DOHH2 (cell line): Measurements from ENCODE around the gene RAB11FIP5.

Source experiments
- H3F3A ChIP-seq: fragments of 200-600 bp; sonication (generic), shearing (Covaris generic); 2 replicates; pipeline ENCODE4 v1.6.0; 2016; ENCODE audit warnings: antibody characterized with exemption, mild to moderate bottlenecking; ENCODE audit not compliant: control insufficient read depth, insufficient read depth
- H3K27ac ChIP-seq: fragments of 200-600 bp; sonication (generic); 2 replicates; pipeline ENCODE4 v1.5.1; 2014; ENCODE audit warnings: low read depth, mild to moderate bottlenecking, low read length, moderate library complexity
- H3K27me3 ChIP-seq: fragments of 200-600 bp; sonication (generic); 2 replicates; pipeline ENCODE4 v1.6.1; 2014; ENCODE audit warnings: mild to moderate bottlenecking, low read length, mixed read lengths; ENCODE audit not compliant: control insufficient read depth
- H3K36me3 ChIP-seq: fragments of 200-600 bp; sonication (generic); 2 replicates; pipeline ENCODE4 v1.6.1; 2014; ENCODE audit warnings: mild to moderate bottlenecking, low read length, moderate library complexity, mixed read lengths; ENCODE audit not compliant: control insufficient read depth
- H3K4me1 ChIP-seq: fragments of 200-600 bp; sonication (generic); 2 replicates; pipeline ENCODE4 v1.6.1; 2014; ENCODE audit warnings: mild to moderate bottlenecking, low read length, mixed read lengths; ENCODE audit not compliant: control insufficient read depth
- H3K4me2 ChIP-seq: fragments of 200-600 bp; sonication (generic); 2 replicates; pipeline ENCODE4 v1.6.0; 2014; ENCODE audit warnings: mild to moderate bottlenecking, low read length, moderate library complexity
- H3K4me3 ChIP-seq: fragments of 200-600 bp; sonication (generic); 2 replicates; pipeline ENCODE4 v1.5.1; 2014; ENCODE audit warnings: mild to moderate bottlenecking, low read length, mixed read lengths
- H3K79me2 ChIP-seq: fragments of 200-600 bp; sonication (generic); 2 replicates; pipeline ENCODE4 v1.6.1; 2014; ENCODE audit warnings: mild to moderate bottlenecking, low read length, mixed read lengths; ENCODE audit not compliant: control insufficient read depth
- H3K9me2 ChIP-seq: fragments of 200-600 bp; sonication (generic); replicated peaks from 2 replicates; pipeline ENCODE4 v1.6.1; 2014; ENCODE audit warnings: mild to moderate bottlenecking, low read length, mixed read lengths; ENCODE audit not compliant: control insufficient read depth
- H3K9me3 ChIP-seq: fragments of 200-600 bp; sonication (generic); 2 replicates; pipeline ENCODE4 v1.6.1; 2014; ENCODE audit warnings: antibody characterized with exemption, low read length, mixed read lengths; ENCODE audit not compliant: control insufficient read depth, insufficient read depth
- H4K20me1 ChIP-seq: fragments of 200-600 bp; sonication (generic); 2 replicates; pipeline ENCODE4 v1.6.0; 2014; ENCODE audit warnings: low read depth, mild to moderate bottlenecking, antibody characterized with exemption, low read length, moderate library complexity; ENCODE audit not compliant: control insufficient read depth, insufficient read depth
- EZH2phosphoT487 ChIP-seq: fragments of 200-600 bp; sonication (generic); IDR thresholded peaks from 2 replicates; pipeline ENCODE4 v1.6.1; 2017; ENCODE audit warnings: borderline replicate concordance, mild to moderate bottlenecking, antibody characterized with exemption, low read length, moderate library complexity, mixed read lengths
- TF ChIP-seq, protein P1 (sequence below): fragments of 200-600 bp; sonication (generic); IDR thresholded peaks from one replicate; pipeline ENCODE4 v1.5.1; 2014; ENCODE audit warnings: antibody characterized with exemption, mild to moderate bottlenecking, low read depth, low read length; ENCODE audit not compliant: poor library complexity, severe bottlenecking

Gene RAB11FIP5

DNA sequence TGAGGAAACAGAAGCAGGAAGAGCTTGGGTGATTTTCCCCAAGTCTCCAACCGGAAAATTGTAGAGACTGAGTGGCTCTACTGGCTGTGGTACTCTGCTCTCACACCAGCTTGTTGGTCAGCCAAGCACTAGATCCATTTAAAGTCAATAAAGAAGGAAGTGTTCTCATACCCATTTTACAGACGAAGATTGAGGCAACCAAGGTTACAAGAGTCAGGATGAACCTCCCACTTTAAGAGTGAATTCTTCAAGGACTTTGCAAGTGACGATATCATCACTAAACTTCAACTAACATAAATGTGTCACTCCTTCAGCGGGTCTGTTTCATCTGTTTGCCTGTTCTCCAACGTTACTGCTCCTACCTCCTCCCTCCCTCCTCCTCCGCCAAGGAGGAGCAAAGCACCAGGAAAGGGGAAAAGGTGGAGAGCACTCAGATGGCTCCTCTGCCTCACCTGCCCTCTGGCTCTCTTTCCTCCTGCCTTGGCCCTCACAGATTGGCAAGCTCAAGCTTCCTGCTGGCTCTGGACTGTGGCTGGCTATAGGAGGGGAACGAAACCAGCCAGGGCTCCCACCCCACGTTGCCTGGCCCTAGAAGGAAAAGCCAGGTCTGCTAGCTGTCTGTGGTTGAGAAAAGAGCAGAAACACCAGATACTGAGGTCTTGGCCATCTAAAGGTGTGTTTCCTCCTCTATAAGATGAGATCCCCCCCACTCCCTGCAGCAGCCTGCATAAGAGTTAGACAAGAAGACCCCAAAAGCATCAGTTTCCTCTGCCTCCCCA lies 3.6 kb upstream of the RAB11FIP5 start:
- no peak for TF ChIP-seq EZH2phosphoT487
- TF ChIP-seq, protein P1, sequence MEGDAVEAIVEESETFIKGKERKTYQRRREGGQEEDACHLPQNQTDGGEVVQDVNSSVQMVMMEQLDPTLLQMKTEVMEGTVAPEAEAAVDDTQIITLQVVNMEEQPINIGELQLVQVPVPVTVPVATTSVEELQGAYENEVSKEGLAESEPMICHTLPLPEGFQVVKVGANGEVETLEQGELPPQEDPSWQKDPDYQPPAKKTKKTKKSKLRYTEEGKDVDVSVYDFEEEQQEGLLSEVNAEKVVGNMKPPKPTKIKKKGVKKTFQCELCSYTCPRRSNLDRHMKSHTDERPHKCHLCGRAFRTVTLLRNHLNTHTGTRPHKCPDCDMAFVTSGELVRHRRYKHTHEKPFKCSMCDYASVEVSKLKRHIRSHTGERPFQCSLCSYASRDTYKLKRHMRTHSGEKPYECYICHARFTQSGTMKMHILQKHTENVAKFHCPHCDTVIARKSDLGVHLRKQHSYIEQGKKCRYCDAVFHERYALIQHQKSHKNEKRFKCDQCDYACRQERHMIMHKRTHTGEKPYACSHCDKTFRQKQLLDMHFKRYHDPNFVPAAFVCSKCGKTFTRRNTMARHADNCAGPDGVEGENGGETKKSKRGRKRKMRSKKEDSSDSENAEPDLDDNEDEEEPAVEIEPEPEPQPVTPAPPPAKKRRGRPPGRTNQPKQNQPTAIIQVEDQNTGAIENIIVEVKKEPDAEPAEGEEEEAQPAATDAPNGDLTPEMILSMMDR: no peak
- no peaks in the 10 kb centered on the region for H3K9me3 ChIP-seq
- no peak overlapping the region for H3K27ac ChIP-seq
- no peak overlapping the region for H3K4me2 ChIP-seq
- H3K36me3 ChIP-seq: no peaks in the 10 kb centered on the region
- H3F3A ChIP-seq: peaks cover 3% of the 10 kb centered on the region; the same call in 1 of the 2 replicates
- H4K20me1 ChIP-seq: no peaks in the 10 kb centered on the region
- no peaks in the 10 kb centered on the region for H3K79me2 ChIP-seq
- H3K4me3 ChIP-seq: no peak overlapping the region
- H3K9me2 ChIP-seq: no peaks in the 10 kb centered on the region
- H3K27me3 ChIP-seq: peaks cover 48% of the 10 kb centered on the region
- peaks cover 13% of the 10 kb centered on the region for H3K4me1 ChIP-seq

DNA sequence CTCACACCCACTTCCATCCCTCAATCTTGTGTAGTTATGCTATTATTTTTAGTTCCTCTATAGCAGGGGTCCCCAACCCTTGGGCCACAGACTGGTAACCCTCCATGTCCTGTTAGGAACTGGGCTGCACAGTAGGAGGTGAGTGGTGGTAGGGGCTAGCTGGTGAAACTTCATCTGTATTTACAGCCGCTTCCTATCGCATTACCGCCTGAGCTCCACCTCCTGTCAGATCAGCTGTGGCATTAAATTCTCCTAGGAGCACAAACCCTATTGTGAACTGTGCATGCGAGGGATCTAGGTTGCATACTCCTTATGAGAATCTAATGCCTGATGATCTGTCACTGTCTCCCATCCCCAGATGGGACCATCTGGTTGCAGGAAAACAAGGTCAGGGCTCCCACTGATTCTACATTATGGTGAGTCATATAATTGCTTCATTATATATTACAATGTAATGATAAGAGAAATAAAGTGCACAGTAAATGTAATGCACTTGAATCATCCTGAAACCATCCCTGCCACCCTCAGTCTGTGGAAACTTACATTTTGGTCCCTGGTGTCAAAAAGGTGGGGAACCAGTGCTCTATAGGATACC lies 1.6 kb upstream of the RAB11FIP5 start:
- H3K27ac ChIP-seq: no peak overlapping the region
- H3K4me3 ChIP-seq: no peak overlapping the region
- H3K4me2 ChIP-seq: no peak overlapping the region
- H3K27me3 ChIP-seq: peaks cover 62% of the 10 kb centered on the region
- H3K4me1 ChIP-seq: peaks cover 13% of the 10 kb centered on the region
- no peaks in the 10 kb centered on the region for H3K9me2 ChIP-seq
- H3F3A ChIP-seq: peaks cover 3% of the 10 kb centered on the region; the same call in 1 of the 2 replicates
- TF ChIP-seq, protein P1: no peak
- TF ChIP-seq EZH2phosphoT487: no peak
- no peaks in the 10 kb centered on the region for H3K9me3 ChIP-seq
- H3K36me3 ChIP-seq: no peaks in the 10 kb centered on the region
- no peaks in the 10 kb centered on the region for H4K20me1 ChIP-seq
- no peaks in the 10 kb centered on the region for H3K79me2 ChIP-seq

DNA sequence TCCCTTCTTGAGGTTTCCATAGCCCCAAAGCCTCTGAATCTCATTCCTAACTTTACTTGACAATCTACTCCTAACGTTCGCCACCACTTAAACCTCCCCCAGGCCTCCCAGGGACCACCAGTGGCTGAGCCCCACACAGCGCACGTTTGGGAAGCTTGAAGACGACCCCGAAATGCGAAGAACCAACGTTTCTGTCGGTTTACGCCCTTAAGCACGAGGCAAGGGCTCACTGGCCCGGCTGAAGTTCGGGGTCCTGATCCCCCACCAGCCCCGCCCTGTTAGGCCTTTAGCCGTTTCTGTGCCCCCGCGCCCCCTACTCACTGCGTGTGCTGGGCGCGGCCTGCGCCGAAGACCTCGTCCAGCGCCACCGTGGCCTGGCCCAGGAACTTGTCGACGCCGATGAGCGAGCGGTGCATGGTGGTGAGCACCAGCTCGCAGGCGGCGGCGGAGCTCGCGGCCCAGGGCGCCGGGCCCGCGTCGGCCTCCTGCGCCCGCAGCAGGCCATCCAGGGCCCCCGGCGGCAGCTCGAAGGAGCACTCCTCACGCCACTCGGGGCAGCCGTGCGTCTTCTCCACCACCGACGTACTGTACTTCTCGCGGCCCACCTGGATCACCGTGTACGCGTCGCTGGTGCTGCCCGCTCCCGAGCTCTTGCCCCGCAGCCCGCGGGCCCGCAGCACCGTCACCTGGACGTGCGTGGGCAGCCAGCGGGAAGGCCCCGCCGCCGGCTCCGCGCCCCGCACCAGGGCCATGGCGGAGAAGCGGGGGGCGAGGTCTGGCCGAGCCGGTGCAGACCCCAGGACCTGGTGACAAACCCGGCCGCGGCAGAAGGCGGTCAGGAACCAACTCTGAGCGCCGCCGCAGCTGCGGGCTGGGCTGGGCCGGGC lies 479 bp downstream of the RAB11FIP5 start:
- Histone ChIP-seq H3K79me2 (no peaks in the 10 kb centered on the region), H3K4me3 (peak overlapping the region; percentile 64), H4K20me1 (no peaks in the 10 kb centered on the region), H3K4me2 (peak overlapping the region; percentile 81), H3K27me3 (peaks cover 63% of the 10 kb centered on the region), H3K4me1 (peaks cover 13% of the 10 kb centered on the region), H3K36me3 (no peaks in the 10 kb centered on the region), H3F3A (peaks cover 3% of the 10 kb centered on the region; the same call in 1 of the 2 replicates), H3K9me2 (no peaks in the 10 kb centered on the region), H3K9me3 (no peaks in the 10 kb centered on the region), H3K27ac (no peak overlapping the region)
- TF ChIP-seq, protein P1: no peak
- TF ChIP-seq EZH2phosphoT487: no peak
